K562 (cell line): ENCODE measurements around the gene DLL4.

Source experiments
- TAF1 ChIP-seq: IDR thresholded peaks from 2 replicates; pipeline ENCODE4 v1.6.1; 2011; ENCODE audit warnings: mild to moderate bottlenecking, low read length, moderate library complexity; ENCODE audit not compliant: insufficient read depth, control insufficient read depth, severe bottlenecking; ENCODE audit errors: extremely low read depth
- ZNF124 ChIP-seq: sonication (generic); formaldehyde crosslinking; IDR thresholded peaks from 2 replicates; pipeline ENCODE4 v1.8.1; 2022; ENCODE audit warnings: missing genetic modification reagents
- TF ChIP-seq, protein P1 (sequence below), 2 experiments: IDR thresholded peaks; 2 replicates each; pipeline ENCODE4 v1.6.1; 2011; ENCODE audit warnings: borderline replicate concordance in 1 of 2, control low read depth in 1 of 2, low read depth in 1 of 2, low read length in 1 of 2, mild to moderate bottlenecking in 1 of 2, mixed read lengths in 1 of 2, moderate library complexity in 1 of 2; ENCODE audit not compliant: insufficient read depth in 1 of 2, insufficient read length in 1 of 2, poor library complexity in 1 of 2, severe bottlenecking in 1 of 2; ENCODE audit errors: extremely low read depth in 1 of 2

DNA sequence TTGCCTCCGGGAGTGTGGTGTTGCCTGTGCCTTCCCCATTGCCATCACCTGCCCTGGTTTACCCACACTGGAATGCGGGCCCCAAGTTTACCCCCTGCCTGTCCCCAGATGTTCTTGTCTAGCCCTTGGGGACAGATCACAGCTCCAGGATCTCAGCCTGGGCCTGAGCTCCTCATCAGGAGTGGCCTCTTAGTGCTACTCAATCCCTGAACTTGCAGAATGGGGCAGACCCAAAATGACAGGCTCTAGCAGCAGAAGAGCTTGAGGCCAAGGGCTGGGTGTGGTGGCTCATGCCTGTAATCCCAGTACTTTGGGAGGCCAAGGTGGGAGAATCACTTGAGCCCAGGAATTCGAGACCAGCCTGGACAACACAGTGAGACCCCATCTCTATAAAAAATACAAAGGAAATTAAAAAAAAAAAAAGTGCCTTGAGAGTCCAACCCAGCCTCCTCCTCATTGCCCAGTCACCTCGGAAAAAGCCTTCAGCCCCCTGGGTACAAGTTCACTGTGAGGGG, 28.0 kb downstream of the DLL4 start:
- TF ChIP-seq, protein P1, sequence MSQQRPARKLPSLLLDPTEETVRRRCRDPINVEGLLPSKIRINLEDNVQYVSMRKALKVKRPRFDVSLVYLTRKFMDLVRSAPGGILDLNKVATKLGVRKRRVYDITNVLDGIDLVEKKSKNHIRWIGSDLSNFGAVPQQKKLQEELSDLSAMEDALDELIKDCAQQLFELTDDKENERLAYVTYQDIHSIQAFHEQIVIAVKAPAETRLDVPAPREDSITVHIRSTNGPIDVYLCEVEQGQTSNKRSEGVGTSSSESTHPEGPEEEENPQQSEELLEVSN (IDR thresholded peaks at IDR 0.05; ENCODE audit: borderline replicate concordance in 1 of 2, extremely low read depth in 1 of 2, insufficient read depth in 1 of 2, insufficient read length in 1 of 2, low read depth in 1 of 2, low read length in 1 of 2, poor library complexity in 1 of 2, severe bottlenecking in 1 of 2): no peak
- TF ChIP-seq TAF1 (no peak), ZNF124 (no peak)
